Hematopoietic multipotent progenitor cell treated with erythropoietin and hydrocortisone succinate and interleukin-3 and kit ligand, for 8 days (in vitro differentiated cells): ENCODE results near the gene USP44.
A peak's percentile ranks its signal among the peaks of the same experiment; 100 is the strongest.

ENCODE experiments used
- DNase-seq: peaks from one replicate; pipeline ENCODE4 v3.0.0-alpha.2; 2015

The USP44 gene

GRCh38 chr12:95548056-95548538 is 3.2 kb downstream of the USP44 start:
- DNase-seq = no peak

- DNase-seq = peak; percentile 35
Observed at GRCh38 chr12:95547522-95548055, 3.7 kb downstream of the USP44 start.

GRCh38 chr12:95546491-95546813 is 4.8 kb downstream of the USP44 start:
- DNase-seq = peak; percentile 79

- no peak for DNase-seq
Observed at GRCh38 chr12:95545731-95546490, 5.4 kb downstream of the USP44 start.

GRCh38 chr12:95545303-95545702 is 6.0 kb downstream of the USP44 start:
- no peak for DNase-seq

- DNase-seq = no peak
Observed at GRCh38 chr12:95544756-95545155, 6.5 kb downstream of the USP44 start.

- no peak for DNase-seq
Observed at GRCh38 chr12:95543305-95543704, 8.0 kb downstream of the USP44 start.

- no peak for DNase-seq
Observed at GRCh38 chr12:95541436-95541835, 9.8 kb downstream of the USP44 start.

- DNase-seq = no peak
Observed at GRCh38 chr12:95538656-95539055, 12.6 kb downstream of the USP44 start.

GRCh38 chr12:95538006-95538405 is 13.3 kb downstream of the USP44 start:
- DNase-seq = no peak

- no peak for DNase-seq
Observed at GRCh38 chr12:95533985-95534384, 17.3 kb downstream of the USP44 start.

- peak; percentile 56 for DNase-seq
Observed at GRCh38 chr12:95532851-95533250, 18.4 kb downstream of the USP44 start.

- no peak for DNase-seq
Observed at GRCh38 chr12:95529693-95530225, 21.5 kb downstream of the USP44 start.

- DNase-seq = no peak
Observed at GRCh38 chr12:95528431-95528830, 22.8 kb downstream of the USP44 start.

GRCh38 chr12:95522692-95523091 is 28.6 kb downstream of the USP44 start:
- DNase-seq = no peak

- peak; percentile 63 for DNase-seq
Observed at GRCh38 chr12:95520816-95521215, 30.5 kb downstream of the USP44 start.

GRCh38 chr12:95518944-95519343 is 32.3 kb downstream of the USP44 start:
- DNase-seq = peak; percentile 56

GRCh38 chr12:95517246-95517645 is 34.0 kb downstream of the USP44 start:
- DNase-seq = no peak

- DNase-seq = peak; percentile 92
Observed at GRCh38 chr12:95516757-95517156, 34.5 kb downstream of the USP44 start.

- no peak for DNase-seq
Observed at GRCh38 chr12:95515197-95515596, 36.1 kb downstream of the USP44 start.

- no peak for DNase-seq
Observed at GRCh38 chr12:95513599-95513998, 37.7 kb downstream of the USP44 start.

GRCh38 chr12:95511977-95512376 is 39.3 kb downstream of the USP44 start:
- no peak for DNase-seq

- no peak for DNase-seq
Observed at GRCh38 chr12:95509300-95509699, 42.0 kb downstream of the USP44 start.

- no peak for DNase-seq
Observed at GRCh38 chr12:95506707-95507523, 44.4 kb downstream of the USP44 start.
